ENCODE results near the gene IL1RAPL2.

GRCh38 chrX:105553118-105553517 is 987.1 kb downstream of the IL1RAPL2 start:
- TF ChIP-seq RAD21 (IDR thresholded peaks at IDR 0.05; ENCODE audit: low read length) (no peak), CTCF (conservative IDR thresholded peaks at IDR 0.05; ENCODE audit: low read depth, low read length) (no peak), MAFK (IDR thresholded peaks at IDR 0.05; ENCODE audit: low read depth, low read length) (no peak), USF2 (IDR thresholded peaks at IDR 0.05; ENCODE audit: low read depth, low read length) (no peak), POLR2A (IDR thresholded peaks at IDR 0.05; ENCODE audit: low read depth, low read length) (no peak), RFX5 (IDR thresholded peaks at IDR 0.05; ENCODE audit: low read depth, low read length) (no peak), CHD1 (IDR thresholded peaks at IDR 0.05; ENCODE audit: low read depth, low read length) (no peak), SMC3 (IDR thresholded peaks at IDR 0.05; ENCODE audit: low read depth, low read length) (no peak), MXI1 (IDR thresholded peaks at IDR 0.05; ENCODE audit: borderline replicate concordance, low read depth, low read length) (no peak), RCOR1 (IDR thresholded peaks at IDR 0.05; ENCODE audit: insufficient replicate concordance, low read length) (no peak), CEBPB (IDR thresholded peaks at IDR 0.05; ENCODE audit: low read depth, low read length) (no peak)
